GM18868 (cell line): ENCODE results near the gene SLC38A8.

Experiments used
- ATAC-seq: cut with Tn5 transposase; IDR thresholded peaks from one replicate; pipeline ENCODE4 v1.9.1; 2021; ENCODE audit warnings: mild to moderate bottlenecking, moderate library complexity; ENCODE audit not compliant: unreplicated experiment

Gene SLC38A8

DNA sequence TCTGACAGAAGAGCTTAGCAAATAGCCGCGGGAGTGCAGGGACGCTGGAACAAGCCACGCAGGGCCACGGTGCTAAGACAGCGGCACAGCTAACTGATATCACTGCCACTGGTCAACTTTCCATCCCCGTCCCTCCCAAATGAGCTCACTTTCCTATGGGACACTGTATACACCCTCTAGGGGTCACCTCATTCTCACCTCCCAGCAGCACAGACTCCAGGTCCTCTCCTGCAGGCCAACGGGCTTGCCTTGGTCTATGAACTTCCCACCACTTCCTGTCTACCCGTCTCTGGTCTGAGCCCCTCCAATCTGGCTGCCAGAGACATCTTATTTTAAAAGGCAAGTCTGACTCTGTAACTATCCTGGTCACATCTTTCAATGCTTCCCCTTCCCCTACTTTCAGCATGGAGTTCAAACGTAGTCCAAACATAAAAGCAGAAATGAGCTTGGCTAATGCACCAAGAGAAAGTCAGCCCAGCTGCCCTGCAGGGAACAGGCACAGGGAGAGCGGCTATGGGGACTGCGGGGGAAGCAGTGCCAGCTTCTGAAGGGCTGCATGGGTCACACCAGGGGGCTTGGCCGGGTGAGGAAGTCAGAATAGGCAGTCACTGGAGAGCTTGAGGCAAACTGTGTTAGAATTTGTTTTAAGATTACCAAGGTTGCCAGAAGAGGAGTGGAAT, 26.3 kb upstream of the SLC38A8 start:
- no peak for ATAC-seq

DNA sequence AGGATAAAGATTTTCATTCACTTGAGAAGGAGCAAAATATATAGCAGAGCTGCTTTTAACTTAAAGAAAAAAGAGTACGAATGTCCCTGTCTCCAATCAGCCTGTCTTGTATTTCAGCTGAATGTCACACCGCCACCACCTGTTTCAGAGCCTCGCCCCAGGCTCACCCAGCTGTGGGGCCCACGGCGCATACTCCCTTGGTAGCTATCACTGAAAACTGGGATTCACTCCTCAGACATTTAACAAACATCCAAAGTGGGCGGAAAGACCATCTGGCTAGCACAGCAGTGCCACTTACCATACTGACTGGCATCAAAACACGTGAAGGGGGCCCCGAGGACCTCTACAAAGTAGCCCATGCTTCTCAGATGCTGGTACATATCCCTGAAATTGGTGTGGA, 25.4 kb upstream of the SLC38A8 start:
- ATAC-seq: no peak

DNA sequence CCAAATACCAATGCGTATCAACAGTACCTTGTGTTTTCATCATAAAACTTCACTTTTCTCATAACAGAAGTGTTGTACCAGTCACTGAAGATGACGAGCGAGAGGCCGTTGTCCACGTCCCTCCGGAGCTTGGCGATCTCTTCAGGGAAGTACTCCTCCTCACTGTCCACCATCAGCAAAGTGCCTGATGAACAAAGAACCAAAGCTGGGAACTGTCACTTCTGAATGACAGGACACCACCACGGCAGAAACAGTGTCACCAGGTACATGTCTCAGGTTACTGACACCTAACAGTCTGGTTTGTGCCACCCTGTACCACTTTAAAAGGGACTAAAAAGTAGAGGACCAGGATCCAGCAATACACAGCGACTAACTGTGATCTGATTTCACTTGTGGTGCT, 25.0 kb upstream of the SLC38A8 start:
- ATAC-seq: no peak

DNA sequence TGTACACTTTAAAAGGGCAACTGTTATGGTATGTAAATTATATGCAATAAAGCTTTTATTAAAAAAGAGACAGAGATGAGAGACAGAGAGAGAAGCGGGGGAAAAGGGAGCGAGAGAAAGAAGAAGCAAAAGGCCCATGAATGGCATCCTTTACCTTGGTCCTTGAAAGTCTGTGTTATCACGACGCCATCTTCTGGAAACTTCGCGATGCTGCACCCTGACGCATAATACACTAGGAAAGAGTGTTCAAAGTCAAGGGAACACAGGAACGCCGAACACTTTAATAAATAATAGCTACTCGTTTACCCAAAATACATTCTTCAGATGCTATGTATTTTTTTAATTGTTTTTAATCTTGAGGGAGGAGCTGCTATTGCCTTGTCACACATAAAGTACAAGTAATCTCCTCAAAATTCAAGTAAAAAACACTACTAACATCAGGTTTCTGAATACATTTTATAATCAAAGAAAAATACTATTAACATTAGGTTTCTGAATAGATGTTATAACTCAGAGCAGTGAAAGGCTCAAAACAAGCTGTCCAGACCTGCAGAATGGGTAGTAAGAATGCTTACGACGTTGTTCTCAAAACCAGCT, 23.0 kb upstream of the SLC38A8 start:
- ATAC-seq: no peak

DNA sequence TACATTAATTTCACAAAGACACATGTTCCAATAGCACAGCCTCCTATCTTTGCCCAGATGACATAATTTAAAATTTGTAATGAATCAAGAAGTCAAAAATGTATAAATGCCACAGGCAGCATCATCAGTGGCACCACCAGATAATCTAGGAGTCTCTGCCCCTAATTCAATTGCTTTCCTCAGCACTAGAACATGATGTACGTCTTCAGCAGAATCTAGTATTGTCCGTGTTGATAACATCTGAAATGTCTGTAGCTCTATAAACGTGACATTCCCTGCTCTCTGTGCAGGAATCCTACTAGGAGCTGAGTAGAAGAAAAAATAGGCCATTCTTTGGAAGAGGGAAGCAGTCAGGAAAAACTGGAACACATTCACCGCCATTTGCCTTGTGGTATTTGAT, 21.4 kb upstream of the SLC38A8 start:
- no peak for ATAC-seq

DNA sequence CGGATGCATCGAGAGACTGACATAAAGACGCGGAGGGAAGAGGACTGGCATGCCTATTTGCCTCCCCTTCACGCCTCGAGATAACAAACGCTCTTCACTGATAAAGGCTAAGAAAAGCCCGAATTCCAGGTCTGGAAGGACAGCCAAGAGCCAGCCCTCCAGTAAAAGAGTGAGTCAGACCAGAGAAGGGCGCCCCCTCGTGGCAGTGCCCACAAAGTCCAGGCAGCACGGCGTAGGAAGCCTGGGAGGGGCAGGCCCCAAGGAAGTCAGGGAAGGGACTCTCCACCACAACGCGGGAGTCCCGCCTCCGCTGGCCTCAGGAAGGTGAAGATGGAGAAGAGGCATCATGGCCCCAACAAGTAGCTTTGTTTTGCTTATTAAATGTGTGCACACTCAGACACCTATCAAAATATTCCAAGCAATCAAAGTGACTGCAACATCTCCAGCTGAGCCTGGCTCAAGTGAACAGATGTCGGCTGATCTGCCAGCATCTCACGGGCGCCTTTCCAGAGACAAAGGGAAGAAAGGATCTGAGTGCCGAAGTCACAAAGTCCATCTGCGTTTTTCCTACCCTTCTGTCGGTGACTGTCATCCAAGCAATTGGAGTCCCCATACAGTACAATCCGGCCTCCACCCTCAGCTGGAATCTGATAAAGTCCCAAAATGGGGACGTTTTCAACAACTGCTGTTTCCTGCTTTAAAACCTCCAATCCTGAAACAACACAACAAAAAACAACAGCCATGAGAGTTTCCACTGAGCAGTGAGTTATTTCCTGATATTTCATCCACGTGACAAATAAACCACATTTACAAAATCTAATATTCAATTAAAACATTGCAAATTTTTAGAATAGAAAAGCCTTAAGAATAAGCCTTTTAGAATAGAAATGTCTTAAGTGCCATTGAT, 20.4 kb upstream of the SLC38A8 start:
- no peak for ATAC-seq

DNA sequence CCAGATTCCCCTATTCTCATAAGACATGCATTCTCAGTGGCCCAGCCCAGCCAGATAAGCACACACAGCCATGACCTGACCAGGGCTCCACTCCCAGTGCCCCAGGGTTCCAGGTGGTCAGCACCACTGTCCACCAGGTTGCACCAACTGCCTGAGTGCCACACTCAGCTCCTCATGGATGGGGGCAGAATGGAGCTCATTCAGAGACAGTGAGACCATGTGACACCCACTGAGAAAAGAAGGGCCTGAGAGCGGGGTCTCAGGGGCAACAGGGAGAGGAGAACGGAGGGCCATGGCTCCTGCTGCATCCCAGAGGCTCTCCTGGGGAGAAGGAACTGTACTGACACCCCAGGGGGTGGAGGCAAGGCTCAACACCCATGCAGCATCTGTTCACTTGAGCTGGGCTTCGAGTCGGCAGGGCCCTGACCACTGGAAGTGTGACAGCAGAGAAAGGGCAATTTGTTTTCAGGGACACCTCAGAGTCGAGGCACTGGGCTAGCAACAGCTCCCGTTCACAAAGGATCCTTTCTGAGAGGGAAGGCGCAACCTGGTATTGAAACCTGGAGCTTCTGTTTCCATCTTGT, 18.7 kb upstream of the SLC38A8 start:
- ATAC-seq: no peak

DNA sequence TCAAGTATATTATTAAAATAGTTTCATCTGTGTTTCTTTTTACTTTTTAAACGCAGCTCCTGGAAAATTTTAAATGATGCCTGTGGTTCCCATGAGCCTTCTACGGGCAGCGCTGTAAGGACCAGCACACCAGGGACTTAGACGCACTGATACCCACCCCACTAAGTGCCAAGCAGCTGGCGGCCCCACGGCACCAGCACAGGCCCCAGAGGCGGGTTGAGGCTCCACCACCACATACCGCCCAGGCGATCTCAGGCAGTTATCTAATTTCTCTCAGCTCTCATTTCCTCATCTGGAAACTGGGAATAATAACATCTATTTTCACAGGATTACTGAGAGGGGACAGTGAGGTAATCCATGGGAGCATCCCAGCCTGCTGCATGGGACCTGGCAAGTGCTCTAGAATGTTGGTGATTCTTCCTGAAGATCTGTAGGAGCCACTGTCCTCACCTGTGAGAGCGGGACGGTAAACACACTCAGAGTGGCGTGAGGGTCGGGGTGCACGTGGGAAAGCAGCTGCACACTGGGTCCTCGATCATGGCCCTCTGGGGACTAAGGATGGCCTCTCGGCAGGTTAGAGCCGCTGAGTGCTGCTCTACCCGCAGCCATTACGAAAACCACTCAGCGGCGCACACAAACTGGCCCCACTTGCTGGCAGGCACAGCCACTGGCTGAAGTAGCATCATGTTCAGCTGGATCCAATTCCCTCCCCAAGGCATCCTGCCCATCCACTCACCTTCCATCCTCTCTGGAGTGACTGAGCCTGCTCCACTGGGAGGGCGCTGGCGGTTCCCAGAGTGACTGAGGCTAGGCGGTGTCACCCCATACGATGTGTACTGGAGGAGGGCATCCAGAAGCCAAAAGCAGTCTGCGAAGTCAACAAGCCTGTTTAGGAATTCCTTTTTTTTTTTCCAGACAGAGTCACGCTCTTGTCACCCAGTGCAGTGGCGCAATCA, 17.6 kb upstream of the SLC38A8 start:
- no peak for ATAC-seq

DNA sequence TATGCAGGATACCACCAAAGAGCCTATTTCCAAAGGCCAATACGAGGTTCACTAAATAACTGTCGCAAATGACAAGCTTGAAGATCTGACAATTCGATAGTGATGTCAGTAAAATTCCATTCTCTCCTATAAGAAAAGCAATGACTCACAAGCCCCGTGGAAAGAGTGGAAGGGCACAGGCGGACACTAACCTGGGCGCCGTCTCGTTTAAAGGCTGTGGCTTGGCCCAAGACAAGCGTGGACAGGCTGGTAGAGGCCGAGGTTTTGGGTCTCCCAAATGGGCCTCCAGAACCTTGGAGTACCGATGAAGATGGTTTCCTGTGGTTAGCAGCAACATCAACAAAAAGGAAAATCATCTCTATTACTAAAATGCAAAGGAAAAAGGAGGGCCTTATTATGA, 16.5 kb upstream of the SLC38A8 start:
- no peak for ATAC-seq

DNA sequence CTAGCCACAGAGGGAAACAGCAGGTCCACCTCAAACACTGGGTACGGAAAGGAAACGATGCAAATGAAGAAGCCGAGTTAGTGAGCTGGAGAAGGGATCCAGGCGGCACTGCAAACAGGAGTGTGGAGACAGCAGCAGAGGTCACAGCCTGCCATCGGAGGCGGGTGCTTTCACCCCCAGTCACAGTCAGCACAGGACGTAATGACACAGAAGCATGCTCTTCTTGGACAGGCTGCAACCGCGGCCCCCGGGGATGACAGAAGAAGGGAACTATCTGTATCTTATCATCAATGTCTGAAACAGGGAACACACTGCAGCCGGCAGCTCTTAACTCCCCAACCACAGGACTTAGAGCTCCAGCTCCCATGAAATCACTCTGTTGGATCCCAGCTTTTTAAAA, 16.1 kb upstream of the SLC38A8 start:
- no peak for ATAC-seq

DNA sequence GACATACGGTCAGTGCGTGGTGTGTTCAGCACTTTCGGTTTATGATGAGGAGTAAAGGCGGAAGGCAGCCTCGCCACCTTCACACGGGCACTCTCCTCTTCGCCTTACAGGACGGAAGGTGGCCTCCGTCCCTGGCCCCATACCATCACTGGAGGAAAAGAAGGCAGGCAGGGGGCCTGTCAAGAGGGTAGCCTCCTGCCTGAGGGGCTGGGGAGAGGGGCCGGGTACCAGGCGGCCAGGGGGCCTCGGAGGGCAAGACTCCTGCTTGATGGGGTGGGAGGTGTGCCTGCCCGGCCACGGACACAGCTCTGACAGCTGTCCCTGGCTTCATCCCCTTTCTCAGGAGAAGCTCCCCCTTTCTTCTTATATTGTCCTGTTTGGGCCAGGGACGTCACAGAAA, 15.6 kb upstream of the SLC38A8 start:
- ATAC-seq: no peak

DNA sequence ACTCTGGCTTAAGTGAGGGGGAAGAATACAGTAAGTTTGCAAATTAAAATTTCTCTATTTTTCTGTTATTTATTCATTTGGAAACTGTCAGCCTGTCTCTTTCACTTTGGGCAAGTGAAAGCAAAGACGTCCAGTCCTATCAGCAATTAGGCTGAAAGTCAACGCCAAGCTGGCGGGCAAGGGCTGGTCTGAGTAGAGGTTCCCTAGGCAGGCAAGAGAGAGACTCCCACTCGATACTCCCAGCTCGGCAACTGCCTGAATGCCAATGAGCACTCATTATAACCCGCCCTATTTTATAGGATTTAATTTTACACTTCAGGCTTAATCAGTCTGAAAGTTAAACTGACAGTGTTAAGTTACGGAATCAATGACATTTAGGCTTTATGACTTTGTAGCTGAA, 14.3 kb upstream of the SLC38A8 start:
- ATAC-seq: no peak

DNA sequence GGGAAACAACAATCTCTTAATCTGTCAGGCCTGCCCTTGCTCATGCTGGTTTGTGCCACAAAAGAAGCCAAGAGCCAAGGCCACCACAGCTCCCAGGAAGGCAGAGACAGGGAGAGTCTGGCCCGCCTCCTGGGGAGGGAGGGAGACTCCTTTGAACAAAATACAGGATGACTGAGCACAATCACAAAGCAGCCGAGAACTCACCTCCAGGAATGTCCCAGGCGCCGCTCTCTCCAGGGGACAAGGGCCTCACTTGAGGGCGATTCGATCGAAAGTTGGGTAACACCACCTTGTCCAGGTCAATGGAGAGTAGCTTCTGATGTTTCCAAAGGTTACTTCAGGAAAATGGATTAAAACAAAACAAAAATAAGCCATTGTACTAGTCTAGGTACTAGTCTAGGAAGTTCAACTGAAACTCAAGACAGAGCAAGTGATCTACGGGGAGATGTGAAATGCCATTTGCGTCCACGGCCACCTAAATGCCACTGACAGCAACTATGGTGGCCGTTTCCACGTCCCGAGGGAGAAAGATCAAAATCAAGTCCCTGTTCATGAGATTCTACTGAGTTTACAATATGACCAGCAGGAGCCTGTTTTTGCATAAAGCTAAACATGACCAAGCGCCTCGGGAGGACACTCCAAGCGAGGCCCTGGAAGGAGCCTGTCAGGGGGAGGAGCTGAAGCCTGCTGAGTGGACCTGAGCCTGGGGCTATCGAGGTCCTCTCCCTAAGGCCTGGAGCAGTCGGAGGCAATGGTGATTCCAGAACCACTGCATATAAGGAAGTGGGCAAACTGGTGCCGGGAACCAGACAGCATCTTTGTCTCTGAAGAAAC, 13.4 kb upstream of the SLC38A8 start:
- no peak for ATAC-seq

DNA sequence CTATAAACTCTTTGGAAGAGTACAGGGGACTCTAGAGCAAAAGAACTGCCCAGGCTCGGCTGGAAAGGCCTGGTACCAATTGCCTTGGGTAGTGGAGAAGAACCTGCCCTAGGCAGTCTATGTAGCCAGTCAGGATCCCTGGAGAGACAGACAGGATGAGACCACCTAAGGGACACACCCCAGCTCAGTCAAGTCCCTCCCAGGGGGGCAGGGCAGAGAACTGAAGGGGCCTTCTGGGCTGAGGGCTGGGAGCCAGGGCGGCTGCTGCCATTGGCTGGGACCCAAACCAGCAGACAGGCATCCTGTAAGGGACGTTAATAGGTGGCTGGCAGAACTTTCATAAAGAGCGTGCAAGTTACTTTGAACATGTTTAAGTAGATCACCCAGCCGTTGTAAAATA, 12.8 kb upstream of the SLC38A8 start:
- ATAC-seq: no peak

DNA sequence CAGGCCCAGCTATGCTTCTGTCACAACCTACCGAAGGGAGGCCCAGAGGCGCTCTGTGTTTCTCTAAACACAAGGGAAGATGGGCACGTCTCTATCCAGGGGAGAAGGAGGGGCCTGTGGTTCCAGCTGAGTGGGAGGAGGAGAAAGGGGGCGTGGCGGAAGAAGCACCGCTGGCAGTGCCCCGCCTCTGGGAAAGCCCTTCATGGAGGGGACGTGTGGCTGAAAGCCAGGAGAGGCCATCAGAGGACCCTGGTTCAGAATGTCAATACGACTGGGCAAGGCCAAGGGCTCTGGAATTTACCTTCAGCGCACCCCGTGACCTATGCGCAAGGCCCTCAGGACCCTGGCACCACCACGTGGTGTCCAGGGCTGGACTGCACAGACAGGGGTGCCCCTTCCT, 12.3 kb upstream of the SLC38A8 start:
- ATAC-seq: no peak

DNA sequence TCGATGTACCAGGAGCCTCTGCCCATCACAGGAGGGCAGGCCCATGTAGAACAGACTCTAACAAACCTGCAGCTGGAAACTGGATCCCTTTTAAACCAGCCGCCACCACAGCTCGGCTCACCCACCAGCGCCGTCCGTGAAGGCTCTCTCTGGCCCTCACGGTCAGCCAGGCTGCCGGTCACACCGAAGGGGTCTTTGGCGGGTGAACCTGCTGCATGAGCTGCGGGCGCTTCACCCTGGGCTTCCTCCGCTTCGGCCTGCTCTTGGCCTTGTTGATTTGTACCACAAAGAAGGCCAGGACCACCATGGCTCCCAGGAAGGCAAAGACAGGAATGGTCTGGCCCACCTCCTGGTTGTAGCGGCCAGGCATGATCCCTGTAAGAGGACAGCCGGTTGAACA, 11.7 kb upstream of the SLC38A8 start:
- ATAC-seq: no peak

DNA sequence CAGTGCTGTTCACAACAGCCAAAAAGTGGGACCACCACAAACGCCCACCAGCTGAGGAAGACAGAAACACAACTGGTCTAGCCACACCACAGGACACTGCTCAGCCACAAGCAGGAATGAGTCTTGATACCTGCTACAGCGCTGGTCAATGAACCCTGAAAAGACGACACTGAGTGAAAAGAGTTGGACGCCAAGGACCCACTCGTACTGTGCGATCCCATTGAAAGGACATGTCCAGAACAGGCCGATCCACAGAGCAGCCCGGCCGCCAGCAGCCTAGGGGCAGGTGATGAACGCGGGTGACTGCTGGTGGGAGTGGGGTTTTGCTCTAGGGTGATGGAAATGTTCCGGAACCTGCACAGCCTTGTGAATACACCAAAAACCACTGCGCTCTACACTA, 10.6 kb upstream of the SLC38A8 start:
- no peak for ATAC-seq

DNA sequence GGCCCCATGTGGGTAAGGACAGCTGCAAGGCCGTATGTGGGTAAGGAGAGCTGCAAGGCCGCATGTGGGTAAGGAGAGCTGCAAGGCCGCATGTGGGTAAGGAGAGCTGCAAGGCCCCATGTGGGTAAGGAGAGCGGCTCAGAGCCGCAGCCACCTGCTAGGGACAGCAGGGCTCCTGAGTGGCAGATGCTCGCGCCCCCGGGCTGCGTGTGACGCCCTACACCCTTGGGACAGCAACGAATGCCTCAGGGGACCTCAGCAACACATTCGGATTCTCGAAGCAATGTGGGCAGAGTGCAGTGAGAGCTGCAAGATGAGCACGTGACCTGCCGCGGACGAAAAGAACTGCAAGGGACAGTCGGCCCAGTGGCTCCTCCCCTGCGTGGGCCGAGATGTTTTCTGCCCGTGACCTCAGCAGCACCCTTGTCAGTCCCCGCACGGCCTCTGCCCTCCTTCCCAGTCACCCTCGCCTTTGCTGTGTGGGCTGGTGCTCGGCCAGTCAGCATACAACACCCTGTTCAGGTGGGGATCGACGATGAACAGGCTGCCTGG, 9.6 kb upstream of the SLC38A8 start:
- ATAC-seq: no peak

DNA sequence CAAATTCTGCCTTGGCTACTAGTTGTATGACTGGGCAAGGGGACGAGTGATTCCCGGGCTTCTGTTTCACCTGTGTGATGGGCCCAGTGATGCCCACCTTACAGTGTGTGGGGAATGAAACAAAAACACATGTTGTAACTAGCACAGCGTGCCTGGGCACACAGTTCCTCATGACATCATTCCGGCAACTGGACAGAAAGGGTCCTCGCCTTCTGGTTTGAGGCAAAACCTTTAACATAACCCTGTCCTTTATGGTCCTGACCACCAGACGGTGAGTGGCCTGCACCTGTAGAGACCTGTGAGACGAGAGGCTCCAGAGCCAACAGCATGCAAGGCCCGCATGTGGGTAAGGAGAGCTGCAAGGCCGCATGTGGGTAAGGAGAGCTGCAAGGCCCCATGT, 7.7 kb upstream of the SLC38A8 start:
- no peak for ATAC-seq
